GM12872 (cell line): ENCODE results near the gene IL20RA.

ENCODE experiments used
- CTCF ChIP-seq: IDR thresholded peaks from 3 replicates; pipeline ENCODE4 v1.5.1; 2011; ENCODE audit warnings: low read depth, mild to moderate bottlenecking, low read length, moderate library complexity; ENCODE audit not compliant: insufficient read depth

The IL20RA gene

GRCh38 chr6:136980070-136980469, 64.7 kb downstream of the IL20RA start:
- no peak for TF ChIP-seq CTCF

DNA sequence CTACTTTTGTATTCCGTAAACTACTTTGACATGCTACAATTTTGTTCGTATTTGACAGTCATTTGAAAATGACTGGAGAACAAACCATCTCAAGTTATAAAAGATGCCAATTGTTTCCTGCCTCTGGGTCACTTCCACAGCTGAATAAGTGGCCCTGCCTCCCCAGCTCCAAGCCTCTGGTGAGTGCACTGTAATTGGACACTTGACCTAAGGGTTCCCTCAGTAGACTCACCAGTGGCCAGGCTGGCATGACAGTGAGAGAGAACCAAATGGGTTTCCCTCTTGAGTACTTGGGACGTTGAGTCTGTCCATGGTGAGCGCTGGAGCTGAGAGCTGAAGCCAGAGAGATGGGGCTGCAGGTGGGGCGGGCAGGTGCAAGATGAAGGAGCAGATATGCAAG, 65.6 kb downstream of the IL20RA start:
- no peak for TF ChIP-seq CTCF

- no peak for TF ChIP-seq CTCF
These were observed 67.7 kb downstream of the IL20RA start for GRCh38 chr6:136977075-136977474.

GRCh38 chr6:136975089-136975715, 69.6 kb downstream of the IL20RA start:
- no peak for TF ChIP-seq CTCF

- TF ChIP-seq CTCF, result no peak
These were observed 73.2 kb downstream of the IL20RA start for GRCh38 chr6:136971609-136972008.

DNA sequence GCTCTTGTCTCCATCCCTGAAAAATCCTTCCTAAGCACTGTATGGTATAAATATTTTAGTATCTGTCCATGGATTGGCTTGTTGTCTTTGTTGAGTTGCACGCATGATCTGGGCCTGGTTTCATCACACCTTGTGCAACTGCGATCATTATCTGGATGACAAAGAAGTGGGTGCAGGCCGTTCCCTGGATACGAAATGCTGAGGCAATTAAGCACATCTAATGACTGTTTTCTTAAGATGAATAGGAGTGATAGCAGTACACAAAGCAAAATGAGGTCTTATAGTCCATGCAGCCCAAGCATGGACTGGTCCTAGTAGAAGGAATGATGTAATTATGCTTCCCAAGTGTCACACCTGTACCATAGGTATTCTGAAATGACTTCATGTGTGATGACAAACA, 74.8 kb downstream of the IL20RA start:
- no peak for TF ChIP-seq CTCF

DNA sequence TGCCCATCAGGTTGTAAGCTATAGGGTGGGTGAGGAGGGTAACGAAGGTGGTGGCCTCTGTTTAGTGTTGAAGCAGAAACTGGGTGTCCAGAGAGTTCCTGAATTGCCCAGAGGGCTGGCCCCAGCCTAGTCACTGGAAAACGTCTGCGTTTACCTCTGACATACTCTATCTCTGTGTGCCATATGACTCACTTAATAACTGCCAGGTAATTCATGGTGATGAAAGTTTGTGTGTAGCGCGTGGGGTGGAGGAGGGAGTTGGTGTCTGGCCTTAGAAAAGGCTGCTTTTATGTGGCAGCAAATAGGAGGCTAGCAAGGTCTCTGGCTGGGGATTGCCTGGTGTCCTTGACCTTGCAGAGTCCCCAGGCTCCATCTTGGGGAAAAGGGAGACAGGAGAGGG, 75.3 kb downstream of the IL20RA start:
- no peak for TF ChIP-seq CTCF
